SHP77 (cell line): ENCODE results near the gene PSMB5.

Experiments
- DNase-seq, 2 experiments: peaks; one replicate each; lab custom pipeline; 2025; lab: John Stamatoyannopoulos, UW

Gene PSMB5

DNA sequence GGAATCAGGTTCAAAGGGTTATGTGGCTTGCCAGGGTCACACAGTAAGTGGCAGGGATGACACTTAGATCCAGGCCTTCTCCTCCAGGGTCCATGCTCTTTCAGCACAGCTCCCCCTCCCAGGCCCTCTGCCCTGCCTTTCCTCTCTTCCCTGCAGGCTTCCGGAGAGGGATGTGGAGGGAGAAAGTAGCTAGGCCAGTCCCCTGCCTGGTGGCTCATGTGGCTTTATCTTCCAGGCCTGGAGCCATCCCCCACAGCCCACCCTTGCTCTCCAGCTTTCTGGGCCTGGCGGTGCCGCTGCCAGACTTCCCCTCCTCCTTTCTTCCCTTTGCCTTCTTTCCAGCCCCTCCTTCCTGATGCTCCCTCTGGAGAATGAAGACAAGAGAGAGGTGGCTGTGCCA is 9.1 kb upstream of the PSMB5 start:
- DNase-seq, result no peak

DNA sequence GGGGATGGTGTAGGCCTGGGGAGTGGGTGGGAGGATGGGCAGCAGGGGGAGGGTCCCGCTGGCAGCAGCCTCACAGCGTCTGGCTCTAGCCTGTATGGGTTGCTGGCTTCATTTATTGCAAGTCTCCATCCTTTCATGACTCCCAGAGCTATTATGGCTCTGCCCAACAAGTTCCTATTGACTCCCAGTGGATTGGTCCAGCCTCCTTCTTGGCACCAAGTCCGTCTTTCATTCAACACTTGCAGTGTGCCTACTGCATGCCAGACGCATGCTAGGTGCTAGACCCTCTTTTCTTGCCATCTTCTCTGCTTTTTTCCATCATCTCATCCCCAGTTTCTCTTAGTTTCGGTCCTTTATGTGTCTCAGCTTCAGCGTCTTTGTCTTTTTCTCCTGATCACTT is 8.4 kb upstream of the PSMB5 start:
- no peak for DNase-seq

DNA sequence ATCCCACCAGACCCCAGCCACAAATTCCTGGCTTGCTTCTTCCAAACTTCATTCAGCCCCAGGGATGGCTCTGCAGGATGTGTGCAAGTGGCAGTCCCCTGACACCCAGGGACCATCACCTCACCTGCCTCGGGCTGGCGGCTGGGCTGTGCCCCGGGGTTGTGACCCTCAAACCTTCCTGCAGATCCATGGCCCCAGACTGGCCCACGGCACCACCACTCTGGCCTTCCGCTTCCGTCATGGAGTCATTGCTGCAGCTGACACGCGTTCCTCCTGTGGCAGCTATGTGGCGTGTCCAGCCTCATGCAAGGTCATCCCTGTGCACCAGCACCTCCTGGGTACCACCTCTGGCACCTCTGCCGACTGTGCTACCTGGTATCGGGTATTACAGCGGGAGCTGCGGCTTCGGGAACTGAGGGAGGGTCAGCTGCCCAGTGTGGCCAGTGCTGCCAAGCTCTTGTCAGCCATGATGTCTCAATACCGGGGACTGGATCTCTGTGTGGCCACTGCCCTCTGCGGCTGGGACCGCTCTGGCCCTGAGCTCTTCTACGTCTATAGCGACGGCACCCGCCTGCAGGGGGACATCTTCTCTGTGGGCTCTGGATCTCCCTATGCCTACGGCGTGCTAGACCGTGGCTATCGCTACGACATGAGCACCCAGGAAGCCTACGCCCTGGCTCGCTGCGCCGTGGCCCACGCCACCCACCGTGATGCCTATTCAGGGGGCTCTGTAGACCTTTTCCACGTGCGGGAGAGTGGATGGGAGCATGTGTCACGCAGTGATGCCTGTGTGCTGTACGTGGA is 7.7 kb upstream of the PSMB5 start, which contains the start of gene PSMB11:
Gene PSMB11, plus strand, starts transcription at position 51 of the 804 bp plus-strand sequence. Its CDS starts 14 bp downstream, at position 65.
- DNase-seq, result no peak

DNA sequence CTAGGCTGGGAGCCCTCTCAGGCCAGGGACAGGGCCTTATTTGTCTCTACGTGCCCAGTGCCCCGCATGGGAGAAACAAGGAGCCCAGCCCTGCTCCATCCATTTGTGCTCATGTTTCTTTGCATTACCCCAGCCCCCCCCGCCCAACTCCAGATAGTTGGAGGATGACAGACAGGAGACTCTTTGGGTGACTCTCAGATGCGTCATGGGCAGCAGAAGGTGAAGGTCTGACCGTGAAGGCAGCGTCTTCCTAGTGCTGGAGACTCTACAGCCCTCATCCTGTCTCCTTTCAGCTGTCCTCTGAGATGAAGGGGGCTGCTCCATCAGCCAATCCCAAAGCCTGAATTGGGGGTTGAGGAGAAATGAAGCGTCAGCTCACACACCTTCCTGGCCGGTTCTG is 7.0 kb upstream of the PSMB5 start:
- DNase-seq, result no peak

DNA sequence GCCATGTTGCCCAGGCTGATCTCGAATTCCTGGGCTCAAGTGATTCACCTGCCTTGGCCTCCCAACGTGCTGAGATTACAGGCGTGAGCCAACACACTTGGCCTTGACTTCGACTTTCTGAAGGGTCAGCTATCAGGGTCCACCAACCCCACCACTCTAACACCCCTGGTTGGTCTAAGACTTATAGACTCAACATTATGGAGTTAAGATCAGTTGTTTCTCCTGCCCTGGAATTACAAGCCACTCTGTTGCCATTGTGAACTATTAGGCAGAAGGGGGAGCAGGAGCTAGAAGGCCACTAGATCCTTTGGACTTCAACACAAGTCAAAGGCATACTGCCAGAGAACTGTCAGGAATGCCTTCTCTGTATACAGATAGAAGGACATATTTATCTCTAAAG is 5.4 kb upstream of the PSMB5 start:
- DNase-seq, result no peak

DNA sequence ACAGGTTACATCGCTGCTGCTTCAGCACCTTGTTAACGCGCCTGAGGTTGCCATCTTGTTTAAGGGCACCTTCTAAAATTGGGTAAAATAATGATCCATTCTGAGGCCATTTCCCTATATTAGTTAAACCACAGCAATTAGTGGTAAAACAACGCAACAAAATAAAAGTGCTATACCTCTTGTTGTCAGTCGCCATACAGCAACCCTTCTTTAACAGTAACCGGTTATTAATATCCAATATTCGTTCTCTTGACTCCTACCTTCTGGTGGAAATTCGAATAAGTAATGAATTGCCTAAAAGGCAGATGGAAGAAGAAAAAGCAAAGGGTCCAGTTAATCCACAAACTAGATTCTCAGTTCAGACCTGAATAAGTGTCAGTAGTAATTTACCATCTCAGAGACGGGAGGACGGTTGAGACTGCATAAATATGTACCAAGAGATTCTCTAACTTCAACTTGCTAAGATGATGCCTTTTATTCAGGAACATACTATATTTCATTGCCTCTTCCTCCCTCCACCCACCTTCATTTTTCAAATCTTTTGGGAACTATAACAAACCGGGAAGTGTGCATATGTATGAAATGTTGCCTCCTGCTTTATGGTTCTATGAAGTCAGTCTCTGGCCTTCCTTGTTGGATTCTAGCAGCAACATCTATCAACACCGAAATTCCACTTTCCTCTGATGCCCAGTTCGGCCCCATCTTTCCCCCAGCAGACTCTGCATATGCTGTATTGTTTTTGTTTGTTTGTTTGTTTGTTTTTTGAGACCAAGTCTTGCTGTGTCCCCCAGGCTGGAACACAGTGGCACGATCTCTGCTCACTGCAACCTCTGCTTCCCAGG is 824 bp upstream of the PSMB5 start:
- DNase-seq, result no peak

DNA sequence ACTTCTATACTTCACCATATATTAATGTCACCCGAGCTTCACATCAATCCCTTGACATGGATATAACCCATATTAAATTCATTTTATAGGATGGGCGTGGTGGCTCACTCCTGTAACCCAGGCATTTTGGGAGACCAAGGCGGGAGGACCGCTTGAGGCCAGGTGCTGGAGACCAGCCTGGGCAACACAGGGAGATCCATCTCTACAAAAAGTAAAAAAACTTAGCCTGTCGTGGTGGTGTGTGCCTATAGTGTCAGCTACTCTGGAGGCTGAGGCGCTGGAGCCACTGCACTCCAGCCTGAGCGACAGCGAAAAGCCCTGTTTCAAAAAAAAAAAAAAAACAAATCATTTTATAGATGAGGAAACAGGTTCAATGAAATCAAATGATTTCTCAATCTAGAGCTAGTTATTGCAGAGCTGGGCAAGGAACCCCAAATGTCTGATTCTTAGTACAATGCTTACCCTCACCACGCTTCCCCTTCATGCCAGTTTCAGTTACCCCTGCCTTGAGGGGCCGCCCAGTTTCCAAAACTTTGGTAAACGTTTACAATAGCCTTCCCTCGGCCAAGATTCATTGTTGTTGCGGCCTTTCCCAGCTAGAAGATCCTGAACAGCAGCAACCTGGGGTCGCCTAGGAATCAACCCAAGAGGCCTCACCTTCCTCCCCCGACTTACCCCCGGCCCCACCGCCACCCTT is 751 bp downstream of the PSMB5 start:
- DNase-seq, result no peak

DNA sequence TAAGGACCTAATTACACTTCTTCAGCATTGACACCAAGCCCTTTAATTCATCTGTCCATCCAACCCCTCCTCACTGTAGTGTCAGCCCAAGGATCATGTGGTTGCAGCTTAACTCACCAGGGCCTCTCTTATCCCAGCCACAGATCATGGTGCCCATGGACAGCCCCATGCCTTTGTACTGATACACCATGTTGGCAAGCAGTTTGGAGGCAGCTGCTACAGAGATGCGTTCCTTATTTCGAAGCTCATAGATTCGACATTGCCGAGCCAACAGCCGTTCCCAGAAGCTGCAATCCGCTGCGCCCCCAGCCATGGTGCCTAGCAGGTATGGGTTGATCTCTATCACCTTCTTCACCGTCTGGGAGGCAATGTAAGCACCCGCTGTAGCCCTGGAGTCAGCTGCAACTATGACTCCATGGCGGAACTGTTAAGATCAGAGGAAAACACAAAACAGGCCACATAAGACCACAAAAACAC is 1.4 kb downstream of the PSMB5 start:
- no peak for DNase-seq

DNA sequence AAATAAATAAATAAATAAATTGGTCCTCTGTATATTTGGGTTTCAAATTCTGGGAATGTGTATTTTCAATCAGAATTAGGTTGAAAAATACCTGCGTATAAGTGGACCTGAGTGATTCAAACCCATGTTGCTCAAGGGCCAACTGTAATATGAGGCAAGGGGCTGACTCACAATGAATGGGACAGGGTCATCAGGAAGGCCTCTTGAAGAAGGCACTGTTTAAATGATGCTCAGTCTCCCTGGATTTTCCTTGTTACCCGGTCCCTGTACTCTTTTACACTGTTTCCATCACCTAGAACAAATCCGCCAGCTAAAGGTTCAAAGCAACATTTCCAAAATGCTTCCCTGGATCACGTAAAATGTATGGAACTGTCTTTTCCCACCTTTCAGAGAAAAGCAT is 3.8 kb downstream of the PSMB5 start:
- DNase-seq, result no peak

DNA sequence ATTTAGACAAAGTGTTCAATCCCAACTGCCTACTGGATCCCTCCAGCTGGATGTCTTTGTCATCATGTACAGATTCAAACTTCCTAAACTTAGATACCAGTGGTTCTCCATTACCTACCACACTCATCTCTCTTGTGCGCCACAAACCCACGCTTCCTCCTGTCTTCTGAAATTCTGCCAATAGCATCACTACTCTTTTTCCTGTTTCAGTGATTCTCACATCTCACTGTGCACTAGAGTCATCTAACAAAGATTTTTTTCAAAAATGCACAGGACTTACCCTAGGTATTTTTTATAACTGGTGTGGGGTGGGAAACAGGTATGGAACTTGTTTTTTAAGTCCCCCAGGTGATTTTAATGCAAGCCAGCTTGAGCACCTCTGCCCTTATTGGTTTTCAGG is 5.9 kb downstream of the PSMB5 start:
- DNase-seq, result no peak

DNA sequence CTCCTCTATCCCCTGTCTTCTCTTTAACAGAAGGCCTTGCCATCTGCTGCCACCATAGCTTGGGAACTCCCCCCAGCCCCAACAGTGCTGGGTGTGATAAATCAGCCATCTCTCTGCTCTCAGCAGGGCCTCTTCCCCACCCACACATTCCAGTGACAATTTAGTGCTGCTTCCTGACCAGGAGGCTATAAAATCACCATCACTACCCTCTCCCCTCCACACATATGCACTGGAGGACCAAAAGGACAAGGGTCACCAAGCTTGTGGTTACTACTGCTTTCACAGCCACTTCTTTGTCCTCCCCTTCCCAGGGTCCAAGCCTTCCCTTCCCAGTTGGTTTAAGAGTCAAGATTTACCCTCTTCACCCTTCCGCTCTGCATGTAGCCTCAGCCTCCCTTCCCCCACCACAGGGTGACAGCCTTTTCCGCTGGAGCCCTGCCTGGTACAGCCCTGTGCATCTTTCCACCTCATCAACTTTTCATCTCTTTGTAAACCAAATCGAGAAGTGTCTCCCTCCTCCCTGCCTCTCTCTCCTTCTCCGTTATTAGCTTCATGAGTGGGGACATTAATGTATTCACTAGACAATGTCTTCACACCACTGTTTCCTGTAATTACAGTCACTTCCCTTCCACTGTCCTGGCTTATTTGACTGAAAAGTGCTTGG is 9.4 kb downstream of the PSMB5 start:
- DNase-seq, result no peak

DNA sequence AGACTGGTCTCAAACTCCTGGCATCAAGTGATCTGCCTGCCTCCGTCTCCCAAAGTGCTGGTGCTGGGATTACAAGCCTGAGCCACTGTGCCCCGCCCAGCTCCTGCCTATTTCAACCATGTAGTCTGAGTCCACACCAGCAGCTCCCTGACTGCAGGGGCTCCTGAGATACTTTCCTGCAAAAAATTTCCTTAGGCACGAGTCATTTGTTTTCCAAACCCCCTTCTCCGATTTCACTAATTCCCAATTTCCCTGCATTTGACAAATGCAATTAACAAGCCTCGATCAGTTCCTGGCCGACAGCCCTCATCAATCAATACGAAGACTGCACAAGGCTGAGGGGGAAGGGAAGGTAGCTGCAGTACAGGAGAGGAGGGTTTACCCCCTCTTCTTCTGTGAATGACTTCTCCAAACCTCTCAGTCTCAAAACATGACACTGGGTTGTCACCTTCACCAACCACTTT is 10.1 kb downstream of the PSMB5 start:
- DNase-seq, result no peak

DNA sequence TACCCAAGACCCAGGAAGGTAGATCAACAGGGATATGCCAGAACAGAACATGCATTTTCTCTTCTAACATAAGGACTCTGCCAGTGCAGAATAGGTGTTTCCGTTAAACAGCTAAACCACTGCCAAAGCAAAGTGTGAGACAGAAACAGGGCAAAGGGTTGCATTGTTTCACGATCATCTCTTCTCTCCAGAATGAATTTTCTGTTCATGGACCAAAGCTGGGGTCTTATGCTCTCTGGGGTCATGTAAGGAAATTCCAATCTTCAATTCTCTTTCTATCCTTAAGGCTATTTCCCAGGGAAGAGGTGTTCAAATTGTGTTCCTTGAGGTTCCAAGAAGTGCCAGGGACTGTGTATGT is 10.9 kb downstream of the PSMB5 start:
- DNase-seq, result no peak

DNA sequence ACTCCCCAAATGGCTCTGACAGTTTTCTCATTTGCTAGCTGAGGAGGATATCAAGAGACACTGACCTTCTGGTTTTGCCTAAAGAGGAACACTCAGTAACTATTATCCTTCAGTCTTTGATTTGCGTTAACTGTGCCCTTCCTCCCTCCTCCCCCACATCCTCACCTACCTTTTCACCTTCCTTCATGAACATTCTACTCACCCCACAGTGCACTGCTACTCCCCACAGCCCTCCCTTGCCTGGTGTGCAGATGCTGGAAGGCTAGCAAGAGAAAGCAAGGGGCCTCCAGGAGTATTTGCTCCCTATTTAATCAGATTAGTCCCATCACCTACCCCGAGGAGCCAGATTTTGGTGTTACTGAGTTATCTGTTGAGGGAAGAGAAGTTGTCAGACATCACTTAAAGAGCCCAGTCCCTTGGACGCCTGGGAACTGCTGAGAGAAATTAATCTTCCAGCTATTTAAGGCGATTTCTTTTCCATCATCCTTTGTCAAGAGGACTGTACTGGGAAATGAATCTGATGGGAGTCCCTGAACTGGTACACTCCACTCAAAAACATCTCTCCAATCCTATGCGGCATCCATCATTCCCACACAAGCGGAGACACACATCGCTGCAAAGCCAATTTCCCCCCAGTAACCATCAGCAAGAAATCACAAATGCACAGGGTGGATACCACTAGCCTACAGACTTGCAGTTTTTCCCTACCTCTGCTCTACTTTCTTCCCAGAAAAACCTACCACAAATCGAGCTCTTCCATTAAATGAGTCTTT is 11.5 kb downstream of the PSMB5 start:
- no peak for DNase-seq

DNA sequence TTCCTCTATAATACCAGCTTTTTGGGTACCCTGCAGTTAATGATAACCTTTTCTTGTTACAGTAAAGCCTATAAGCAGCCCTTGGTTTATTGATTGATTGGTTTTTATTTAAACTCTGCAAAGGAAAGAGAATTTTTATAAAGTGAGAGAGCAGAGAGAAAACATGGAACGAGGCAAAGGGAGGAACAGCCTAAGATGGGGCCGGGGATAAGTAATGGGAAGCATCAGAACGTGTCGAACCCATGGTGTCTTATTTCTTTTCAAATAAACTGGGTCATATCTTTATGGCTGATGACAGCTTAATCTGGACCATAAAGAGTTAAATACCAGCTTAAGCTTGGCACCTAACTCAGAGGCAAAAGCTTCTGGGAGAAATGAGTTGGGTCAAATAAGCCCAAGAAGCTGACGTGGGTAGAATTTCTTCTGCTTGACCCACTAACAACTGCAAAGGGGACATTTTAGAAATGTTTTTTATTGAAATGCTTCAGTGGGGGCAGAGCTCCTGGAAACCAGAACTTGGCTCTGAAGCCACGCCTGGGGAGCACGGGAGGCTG is 12.7 kb downstream of the PSMB5 start:
- DNase-seq, result no peak

DNA sequence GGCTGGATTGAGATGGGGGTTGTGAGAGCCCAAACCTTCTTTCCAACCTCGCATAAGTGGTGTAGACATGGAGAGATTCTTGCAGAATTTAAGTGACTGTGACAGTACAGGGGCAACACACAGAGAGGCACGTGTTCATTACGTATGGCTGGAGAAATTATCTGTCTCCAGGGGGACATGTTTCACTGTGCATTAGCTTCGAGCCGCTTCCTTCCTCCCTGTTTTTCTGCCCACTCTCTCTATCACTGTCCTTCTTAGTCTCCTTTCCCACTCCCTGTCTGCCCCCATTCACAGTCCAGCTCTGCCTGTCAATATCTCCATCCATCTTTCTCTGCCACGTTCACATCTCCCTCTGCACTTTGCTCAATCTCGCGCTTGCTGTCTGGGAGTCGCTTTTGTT is 13.3 kb downstream of the PSMB5 start:
- no peak for DNase-seq

DNA sequence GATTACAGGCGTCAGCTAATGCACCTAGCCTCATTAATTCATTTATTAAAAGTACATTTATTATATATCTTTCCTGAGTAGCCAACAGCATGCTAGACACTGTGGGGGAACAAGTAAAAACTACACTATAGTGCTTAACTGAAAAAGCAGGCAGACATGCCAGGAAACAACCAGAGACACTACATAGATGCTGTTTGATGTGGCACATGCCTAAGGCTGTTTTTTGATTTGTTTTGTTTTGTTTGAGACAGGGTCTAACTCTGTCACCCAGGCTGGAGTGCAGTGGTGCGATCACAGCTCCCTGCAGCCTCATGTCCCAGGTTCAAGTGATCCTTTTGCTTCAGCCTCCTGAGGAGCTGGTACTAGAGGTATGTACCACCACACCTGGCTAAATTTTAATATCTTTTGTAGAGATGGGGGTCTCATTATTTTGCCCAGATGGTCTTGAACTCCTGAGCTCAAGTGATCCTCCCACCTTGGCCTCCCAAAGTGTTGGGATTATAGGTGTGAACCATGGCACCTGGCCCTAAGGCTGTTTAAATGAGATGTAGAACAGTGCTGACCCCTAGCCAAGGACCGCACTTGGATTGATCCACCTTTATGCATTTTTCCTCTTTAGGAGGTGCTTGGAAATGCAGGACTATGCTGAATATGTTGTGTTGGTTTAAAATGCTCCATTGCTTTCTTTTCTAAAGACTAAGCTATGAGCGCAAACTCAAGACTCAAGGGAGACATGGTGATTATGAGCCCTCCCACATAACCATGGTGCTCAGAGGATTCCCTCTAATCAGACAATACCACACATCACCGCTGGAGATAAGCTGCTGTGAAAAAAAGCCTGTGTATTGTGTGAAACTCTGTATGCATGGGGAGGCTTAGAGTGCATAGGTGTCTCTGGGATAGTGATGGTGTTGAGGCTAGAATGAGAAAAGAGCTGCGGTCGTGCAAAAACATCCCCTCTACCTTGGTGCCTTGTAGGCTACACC is 14.3 kb downstream of the PSMB5 start:
- DNase-seq, result no peak

DNA sequence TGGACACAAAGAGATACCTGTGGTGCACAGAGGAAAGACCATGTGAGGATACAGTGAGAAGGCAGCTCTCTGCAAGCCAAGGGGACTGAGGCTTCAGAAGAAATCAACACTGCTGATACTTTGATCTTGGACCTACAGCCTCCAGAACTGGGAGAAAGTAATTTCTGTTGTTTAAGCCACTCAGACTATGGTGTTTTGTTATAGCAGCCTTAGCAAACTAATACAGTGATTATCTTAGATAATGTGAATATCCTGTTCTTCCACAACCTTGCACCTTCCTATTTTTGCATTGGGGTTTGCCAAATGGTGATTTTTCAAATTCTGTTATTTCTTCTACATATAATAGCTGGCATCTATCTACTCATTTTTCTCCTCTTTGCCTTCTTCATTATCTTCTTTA is 16.6 kb downstream of the PSMB5 start:
- DNase-seq, result no peak

DNA sequence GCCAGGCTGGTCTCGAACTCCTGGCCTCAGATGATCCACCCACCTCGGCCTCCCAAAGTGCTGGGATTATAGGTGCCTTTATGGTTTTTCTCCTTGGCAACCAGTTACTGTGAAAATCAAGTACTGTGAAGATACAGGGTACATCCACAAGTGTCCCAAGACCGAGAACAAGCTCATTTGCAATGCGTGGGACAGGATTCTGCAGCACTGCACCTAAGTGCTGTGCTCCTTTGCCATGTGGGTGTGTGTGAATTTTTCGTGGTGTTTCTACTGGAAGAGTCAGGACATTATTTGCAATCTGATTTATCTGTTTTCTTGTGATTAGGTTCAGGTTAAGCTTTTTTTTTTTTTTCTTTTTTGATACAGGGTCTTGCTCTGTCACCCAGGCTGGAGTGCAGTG is 17.6 kb downstream of the PSMB5 start:
- no peak for DNase-seq

DNA sequence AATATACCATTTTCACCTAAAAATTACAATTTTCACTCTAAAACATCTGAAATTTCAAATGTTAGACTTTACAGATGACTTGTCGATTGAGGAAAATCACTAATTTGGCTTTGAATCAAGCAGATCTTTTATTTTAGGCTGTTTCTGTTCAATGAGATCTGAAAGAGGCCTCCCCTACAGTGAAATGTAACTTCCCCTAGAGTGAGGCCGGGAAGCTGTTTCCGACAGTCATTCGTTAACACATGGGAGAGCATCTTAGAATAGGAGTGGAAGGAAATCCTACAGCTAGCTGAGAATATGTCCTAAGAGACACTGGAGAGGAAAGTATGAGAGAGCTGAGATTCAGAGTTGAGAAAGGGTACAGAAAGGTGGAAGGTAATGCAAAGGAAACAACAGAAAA is 19.1 kb downstream of the PSMB5 start:
- DNase-seq, result no peak
